Tibial nerve (tissue), 4 donors: ENCODE measurements around the gene CAP2. TPM values are rescaled to one million over a fixed set of nuclear protein-coding genes. Genes with fewer than 3 reads are reported as not detected.

Source experiments
- DNase-seq, 2 donors: peaks; one replicate each; pipeline ENCODE4 v3.0.0-alpha.2; 2019; ENCODE audit warnings: low spot score in 2 of 2
- H3K27ac ChIP-seq, 4 donors: fragments of 200-600 bp; sonication (generic) in 3 of 4; one replicate each; pipeline ENCODE4 v1.5.1; 2017 to 2019; ENCODE audit warnings: mild to moderate bottlenecking in 1 of 4
- H3K27me3 ChIP-seq, 2 donors: fragments of 200-600 bp; sonication (generic) in 1 of 2; one replicate each; pipeline versions ENCODE4 v1.5.1 to v1.6.0; 2017 to 2019
- H3K36me3 ChIP-seq, 3 donors: fragments of 200-600 bp; sonication (generic); one replicate each; pipeline ENCODE4 v1.5.1; 2018 to 2019
- H3K4me1 ChIP-seq, 4 donors: fragments of 200-600 bp; sonication (generic) in 3 of 4; one replicate each; pipeline ENCODE4 v1.5.1; 2017 to 2019
- H3K4me3 ChIP-seq, 4 donors: fragments of 200-600 bp; sonication (generic) in 3 of 4; one replicate each; pipeline ENCODE4 v1.5.1; 2017 to 2019; ENCODE audit warnings: mild to moderate bottlenecking in 1 of 4, moderate library complexity in 1 of 4
- H3K9me3 ChIP-seq, 4 donors: fragments of 200-600 bp; sonication (generic) in 3 of 4; one replicate each; pipeline ENCODE4 v1.5.1; 2017 to 2019
- EP300 ChIP-seq, 2 donors: sonication (generic); formaldehyde crosslinking; IDR thresholded peaks; one replicate each; pipeline ENCODE4 v1.6.1; 2017; ENCODE audit warnings: antibody characterized with exemption in 2 of 2, mild to moderate bottlenecking in 1 of 2
- POLR2A ChIP-seq, 2 donors: fragments of 450-650 bp; IDR thresholded peaks; one replicate each; pipeline ENCODE4 v1.6.1; 2017; ENCODE audit warnings: antibody characterized with exemption in 2 of 2, mild to moderate bottlenecking in 2 of 2, moderate library complexity in 2 of 2
- WGBS, 2 donors: methylation state at CpG; one replicate each; pipeline ENCODE4 v1.1.5; 2018; 5-methylcytosine and 5-hydroxymethylcytosine counted together
- total RNA-seq, 4 donors: library from RNA; depleted of rRNA; stranded (reverse); fragments of >200 nt; gene quantifications; one replicate each; pipeline ENCODE4 v1.1.0, GENCODE V29; 2016
- TF ChIP-seq, protein P1 (sequence below), 5 experiments: fragments of 200-600 bp in 3 of 5; fragments of 450-650 bp in 2 of 5; sonication (generic) in 3 of 5; IDR thresholded peaks; one replicate each; pipeline ENCODE4 v1.5.1; 2016 to 2019; ENCODE audit warnings: antibody characterized with exemption in 5 of 5, mild to moderate bottlenecking in 3 of 5, moderate library complexity in 2 of 5

Gene CAP2
- total RNA-seq, 4 donors from 2014 or later, result 4.2 to 11.8 (median 4.8) TPM

GRCh38 chr6:17354700-17355403, 38.5 kb upstream of the CAP2 start:
- H3K27ac ChIP-seq, result no peak overlapping the region
- DNase-seq, result no peak
- 75 to 77% methylated on average over 4 of the region's 4 CpGs for WGBS, 2 donors
- no peaks in the 10 kb centered on the region for H3K4me1 ChIP-seq
- no peak for TF ChIP-seq POLR2A (IDR thresholded peaks at IDR 0.05)
- TF ChIP-seq EP300 (IDR thresholded peaks at IDR 0.05), result no peak
- TF ChIP-seq, protein P1, sequence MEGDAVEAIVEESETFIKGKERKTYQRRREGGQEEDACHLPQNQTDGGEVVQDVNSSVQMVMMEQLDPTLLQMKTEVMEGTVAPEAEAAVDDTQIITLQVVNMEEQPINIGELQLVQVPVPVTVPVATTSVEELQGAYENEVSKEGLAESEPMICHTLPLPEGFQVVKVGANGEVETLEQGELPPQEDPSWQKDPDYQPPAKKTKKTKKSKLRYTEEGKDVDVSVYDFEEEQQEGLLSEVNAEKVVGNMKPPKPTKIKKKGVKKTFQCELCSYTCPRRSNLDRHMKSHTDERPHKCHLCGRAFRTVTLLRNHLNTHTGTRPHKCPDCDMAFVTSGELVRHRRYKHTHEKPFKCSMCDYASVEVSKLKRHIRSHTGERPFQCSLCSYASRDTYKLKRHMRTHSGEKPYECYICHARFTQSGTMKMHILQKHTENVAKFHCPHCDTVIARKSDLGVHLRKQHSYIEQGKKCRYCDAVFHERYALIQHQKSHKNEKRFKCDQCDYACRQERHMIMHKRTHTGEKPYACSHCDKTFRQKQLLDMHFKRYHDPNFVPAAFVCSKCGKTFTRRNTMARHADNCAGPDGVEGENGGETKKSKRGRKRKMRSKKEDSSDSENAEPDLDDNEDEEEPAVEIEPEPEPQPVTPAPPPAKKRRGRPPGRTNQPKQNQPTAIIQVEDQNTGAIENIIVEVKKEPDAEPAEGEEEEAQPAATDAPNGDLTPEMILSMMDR (IDR thresholded peaks at IDR 0.05), result no peak
- no peak overlapping the region for H3K4me3 ChIP-seq
- H3K27me3 ChIP-seq, result no peaks in the 10 kb centered on the region
- H3K9me3 ChIP-seq, result no peaks in the 10 kb centered on the region
- no peaks in the 10 kb centered on the region for H3K36me3 ChIP-seq

- Histone ChIP-seq H3K4me1 (no peaks in the 10 kb centered on the region), H3K4me3 (no peak overlapping the region), H3K36me3 (no peaks in the 10 kb centered on the region), H3K9me3 (no peaks in the 10 kb centered on the region), H3K27me3 (no peaks in the 10 kb centered on the region), H3K27ac (no peak overlapping the region)
- WGBS, 2 donors, result 75 to 88% methylated on average over 2 of the region's 2 CpGs
- no peak for DNase-seq
- TF ChIP-seq EP300 (IDR thresholded peaks at IDR 0.05) (no peak), POLR2A (IDR thresholded peaks at IDR 0.05) (no peak)
- TF ChIP-seq, protein P1 (IDR thresholded peaks at IDR 0.05), result no peak
These were observed 38.0 kb upstream of the CAP2 start for GRCh38 chr6:17355404-17355774.

- Histone ChIP-seq H3K4me1 (peaks cover 0 to 4% (median 0%) of the 10 kb centered on the region in 4 donors), H3K36me3 (no peaks in the 10 kb centered on the region), H3K9me3 (no peaks in the 10 kb centered on the region), H3K27ac (no peak overlapping the region), H3K4me3 (no peak overlapping the region), H3K27me3 (no peaks in the 10 kb centered on the region)
- no peak for DNase-seq
- TF ChIP-seq POLR2A (IDR thresholded peaks at IDR 0.05) (no peak), EP300 (IDR thresholded peaks at IDR 0.05) (no peak)
- TF ChIP-seq, protein P1 (IDR thresholded peaks at IDR 0.05), result no peak
These were observed 34.9 kb upstream of the CAP2 start for GRCh38 chr6:17358515-17358914.

GRCh38 chr6:17360564-17360963, 32.8 kb upstream of the CAP2 start:
- no peak for TF ChIP-seq EP300 (IDR thresholded peaks at IDR 0.05)
- TF ChIP-seq POLR2A (IDR thresholded peaks at IDR 0.05), result no peak
- TF ChIP-seq, protein P1 (IDR thresholded peaks at IDR 0.05), result no peak
- 70 to 76% methylated on average over 4 of the region's 4 CpGs for WGBS, 2 donors

GRCh38 chr6:17361013-17361412, 32.4 kb upstream of the CAP2 start:
- H3K9me3 ChIP-seq, result no peaks in the 10 kb centered on the region
- no peak overlapping the region for H3K4me3 ChIP-seq
- DNase-seq, result no peak
- peaks cover 0 to 4% (median 0%) of the 10 kb centered on the region in 4 donors for H3K4me1 ChIP-seq
- no peaks in the 10 kb centered on the region for H3K27me3 ChIP-seq
- no peaks in the 10 kb centered on the region for H3K36me3 ChIP-seq
- 31 to 39% methylated on average over 3 of the region's 3 CpGs for WGBS, 2 donors
- TF ChIP-seq EP300 (IDR thresholded peaks at IDR 0.05), result no peak
- TF ChIP-seq, protein P1 (IDR thresholded peaks at IDR 0.05), result no peak
- no peak for TF ChIP-seq POLR2A (IDR thresholded peaks at IDR 0.05)
- H3K27ac ChIP-seq, result peak overlapping the region in 1 of 4 donors; percentile 8

More at GRCh38 chr6:17360564-17360963, 32.8 kb upstream of the CAP2 start:
- Histone ChIP-seq H3K36me3 (no peaks in the 10 kb centered on the region), H3K27ac (peak overlapping the region in 1 of 4 donors; percentile 8), H3K4me1 (peaks cover 0 to 4% (median 0%) of the 10 kb centered on the region in 4 donors), H3K27me3 (no peaks in the 10 kb centered on the region), H3K9me3 (no peaks in the 10 kb centered on the region), H3K4me3 (no peak overlapping the region)
- no peak for DNase-seq
